Endothelial cell (in vitro differentiated cells): ENCODE results near the gene SDK2. TPM values are rescaled to one million over a fixed set of nuclear protein-coding genes. Genes with fewer than 3 reads are reported as not detected.

Experiments
- DNase-seq: peaks from one replicate; pipeline ENCODE4 v3.0.0; 2021; ENCODE audit warnings: low spot score
- H3K27ac Mint-ChIP-seq: one replicate; pipeline ENCODE4 v1.8.0; 2021; ENCODE audit warnings: mixed read lengths, inconsistent platforms; ENCODE audit not compliant: unreplicated experiment
- H3K27me3 Mint-ChIP-seq: one replicate; pipeline ENCODE4 v1.8.0; 2021; ENCODE audit warnings: mild to moderate bottlenecking, moderate library complexity, mixed read lengths, inconsistent platforms; ENCODE audit not compliant: unreplicated experiment
- H3K36me3 Mint-ChIP-seq: one replicate; pipeline ENCODE4 v1.8.0; 2021; ENCODE audit warnings: mild to moderate bottlenecking, low read depth, mixed read lengths, inconsistent platforms; ENCODE audit not compliant: unreplicated experiment
- H3K4me1 Mint-ChIP-seq: one replicate; pipeline ENCODE4 v1.8.0; 2021; ENCODE audit warnings: mild to moderate bottlenecking, mixed read lengths, inconsistent platforms; ENCODE audit not compliant: unreplicated experiment
- H3K4me3 Mint-ChIP-seq: one replicate; pipeline ENCODE4 v1.8.0; 2021; ENCODE audit warnings: mild to moderate bottlenecking, mixed read lengths, inconsistent platforms; ENCODE audit not compliant: unreplicated experiment
- H3K9me3 Mint-ChIP-seq: one replicate; pipeline ENCODE4 v1.8.0; 2021; ENCODE audit warnings: mixed read lengths, inconsistent platforms; ENCODE audit not compliant: unreplicated experiment
- total RNA-seq: library from RNA; stranded (reverse); fragmentation: NEBNext Ultra II Directional; extraction: Animal tissue kit (Norgen Biotek cat#: 25700); gene quantifications from one replicate; pipeline ENCODE4 v1.2.1, GENCODE V29; 2021; ENCODE audit not compliant: unreplicated experiment
- TF ChIP-seq, protein P1 (sequence below): fragments of 200-600 bp; sonication (generic); IDR thresholded peaks from one replicate; pipeline ENCODE4 v1.5.0; 2021; ENCODE audit warnings: antibody characterized with exemption; ENCODE audit not compliant: unreplicated experiment

SDK2 gene
- total RNA-seq, 1 donor from 2014 or later: 2.4 TPM

GRCh38 chr17:73575470-73576221 lies 68.6 kb downstream of the SDK2 start:
- Mint-ChIP-seq H3K27me3 (no peaks in the 10 kb centered on the region), H3K36me3 (no peaks in the 10 kb centered on the region), H3K4me3 (no peak overlapping the region), H3K27ac (no peak overlapping the region), H3K4me1 (no peaks in the 10 kb centered on the region), H3K9me3 (no peaks in the 10 kb centered on the region)
- TF ChIP-seq, protein P1, sequence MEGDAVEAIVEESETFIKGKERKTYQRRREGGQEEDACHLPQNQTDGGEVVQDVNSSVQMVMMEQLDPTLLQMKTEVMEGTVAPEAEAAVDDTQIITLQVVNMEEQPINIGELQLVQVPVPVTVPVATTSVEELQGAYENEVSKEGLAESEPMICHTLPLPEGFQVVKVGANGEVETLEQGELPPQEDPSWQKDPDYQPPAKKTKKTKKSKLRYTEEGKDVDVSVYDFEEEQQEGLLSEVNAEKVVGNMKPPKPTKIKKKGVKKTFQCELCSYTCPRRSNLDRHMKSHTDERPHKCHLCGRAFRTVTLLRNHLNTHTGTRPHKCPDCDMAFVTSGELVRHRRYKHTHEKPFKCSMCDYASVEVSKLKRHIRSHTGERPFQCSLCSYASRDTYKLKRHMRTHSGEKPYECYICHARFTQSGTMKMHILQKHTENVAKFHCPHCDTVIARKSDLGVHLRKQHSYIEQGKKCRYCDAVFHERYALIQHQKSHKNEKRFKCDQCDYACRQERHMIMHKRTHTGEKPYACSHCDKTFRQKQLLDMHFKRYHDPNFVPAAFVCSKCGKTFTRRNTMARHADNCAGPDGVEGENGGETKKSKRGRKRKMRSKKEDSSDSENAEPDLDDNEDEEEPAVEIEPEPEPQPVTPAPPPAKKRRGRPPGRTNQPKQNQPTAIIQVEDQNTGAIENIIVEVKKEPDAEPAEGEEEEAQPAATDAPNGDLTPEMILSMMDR: no peak
- no peak for DNase-seq

- no peaks in the 10 kb centered on the region for H3K4me1 Mint-ChIP-seq
- DNase-seq: no peak
- H3K9me3 Mint-ChIP-seq: no peaks in the 10 kb centered on the region
- H3K36me3 Mint-ChIP-seq: no peaks in the 10 kb centered on the region
- H3K4me3 Mint-ChIP-seq: no peak overlapping the region
- H3K27ac Mint-ChIP-seq: no peak overlapping the region
- TF ChIP-seq, protein P1: no peak
- H3K27me3 Mint-ChIP-seq: no peaks in the 10 kb centered on the region
Observed at GRCh38 chr17:73571511-73572130, 72.6 kb downstream of the SDK2 start.

DNA sequence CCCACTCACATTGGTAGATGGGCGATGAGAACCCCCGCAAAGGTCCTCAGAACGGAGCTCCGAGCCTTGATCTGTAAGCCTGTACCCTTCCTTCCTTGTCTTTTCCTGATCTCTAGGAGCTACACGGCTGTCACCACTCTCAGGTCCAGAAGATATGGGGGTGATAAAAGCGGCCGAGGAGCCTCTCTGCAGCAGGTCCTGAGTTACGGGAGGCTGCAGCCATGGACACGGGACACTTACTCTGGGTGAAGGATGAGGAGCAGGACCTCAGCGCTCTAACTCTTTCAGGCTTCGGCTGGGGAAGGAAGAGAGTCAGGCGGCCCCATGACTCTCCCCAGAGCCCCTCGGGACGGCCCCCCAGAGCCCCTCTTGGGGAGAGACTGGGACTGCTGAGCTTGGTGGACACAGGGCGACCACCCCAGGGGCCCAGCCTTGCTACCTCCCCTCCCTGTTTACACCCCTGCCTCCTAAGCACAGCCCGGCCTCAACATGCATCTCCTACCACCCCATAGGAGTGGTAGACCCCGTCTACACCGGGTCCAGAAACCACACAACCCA lies 74.4 kb downstream of the SDK2 start:
- Mint-ChIP-seq H3K4me1 (no peaks in the 10 kb centered on the region), H3K4me3 (no peak overlapping the region), H3K36me3 (no peaks in the 10 kb centered on the region), H3K27ac (no peak overlapping the region), H3K27me3 (no peaks in the 10 kb centered on the region), H3K9me3 (no peaks in the 10 kb centered on the region)
- no peak for DNase-seq
- TF ChIP-seq, protein P1: no peak

DNA sequence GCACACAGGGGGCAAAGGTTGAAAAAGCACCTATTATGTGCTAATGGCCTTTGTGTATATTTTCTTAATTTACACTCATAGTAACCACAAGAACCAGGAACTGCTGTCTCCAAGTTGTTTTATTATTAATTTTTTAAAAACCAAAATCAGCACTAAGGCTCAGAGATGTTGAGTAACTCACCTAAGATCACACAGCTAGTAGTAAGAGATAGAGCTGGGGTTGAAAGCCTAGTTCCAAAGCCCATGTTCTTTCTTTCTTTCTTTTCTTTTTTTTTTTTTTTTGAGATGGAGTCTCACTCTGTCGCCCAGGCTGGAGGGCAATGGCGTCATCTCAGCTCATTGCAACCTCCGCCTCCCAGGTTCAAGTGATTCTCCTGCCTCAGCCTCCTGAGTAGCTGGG lies 75.3 kb downstream of the SDK2 start:
- Mint-ChIP-seq H3K4me3 (no peak overlapping the region), H3K27ac (no peak overlapping the region), H3K27me3 (no peaks in the 10 kb centered on the region), H3K4me1 (no peaks in the 10 kb centered on the region), H3K9me3 (no peaks in the 10 kb centered on the region), H3K36me3 (no peaks in the 10 kb centered on the region)
- no peak for DNase-seq
- TF ChIP-seq, protein P1: no peak
